Measurements from ENCODE around the gene PIGQ. TPM values are rescaled to one million over a fixed set of nuclear protein-coding genes. Genes with fewer than 3 reads are reported as not detected.

The PIGQ gene
- total and polyA plus RNA-seq, 2 of the 13 experiments (the other 11 are each of a cell fraction or from before 2014, with no cell fraction given): 7.7 to 19.7 TPM

DNA sequence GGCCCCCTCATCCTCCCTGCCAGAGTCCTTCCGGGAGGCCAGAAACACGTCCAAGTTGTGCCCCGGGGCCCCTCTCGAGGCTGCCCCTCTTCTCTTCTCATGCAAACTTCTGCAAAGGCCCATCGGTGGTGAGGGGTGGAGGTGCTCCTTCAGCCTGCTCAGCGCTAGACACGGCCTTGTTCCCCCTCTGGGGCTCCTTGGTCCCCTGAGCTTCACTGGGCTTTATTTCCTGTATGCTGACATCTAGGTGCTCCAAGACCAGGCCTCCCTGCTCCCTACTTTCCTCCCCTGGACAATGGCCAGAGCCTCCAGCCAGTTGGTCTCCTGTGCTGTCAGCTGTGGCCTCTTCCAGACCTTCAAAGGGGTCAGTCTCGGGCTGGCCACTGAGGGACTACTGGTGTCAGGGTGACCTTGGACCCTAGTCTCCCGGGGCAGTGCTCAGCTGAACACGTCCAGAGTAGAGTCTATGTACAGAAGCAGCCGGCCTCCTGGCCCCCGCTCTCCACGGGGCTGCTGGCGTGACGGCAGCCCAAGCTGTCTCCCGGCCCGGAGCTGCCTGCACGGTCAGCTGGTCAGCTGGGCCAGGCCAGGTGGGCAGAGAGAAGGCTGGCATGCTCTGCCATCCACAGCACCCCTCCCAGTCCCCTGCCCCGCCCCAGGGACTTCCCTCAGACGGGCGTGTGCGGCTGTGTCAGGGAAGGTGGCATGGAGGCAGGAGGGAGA is 11.3 kb upstream of the PIGQ start (continued):
- TF ChIP-seq, protein P1, sequence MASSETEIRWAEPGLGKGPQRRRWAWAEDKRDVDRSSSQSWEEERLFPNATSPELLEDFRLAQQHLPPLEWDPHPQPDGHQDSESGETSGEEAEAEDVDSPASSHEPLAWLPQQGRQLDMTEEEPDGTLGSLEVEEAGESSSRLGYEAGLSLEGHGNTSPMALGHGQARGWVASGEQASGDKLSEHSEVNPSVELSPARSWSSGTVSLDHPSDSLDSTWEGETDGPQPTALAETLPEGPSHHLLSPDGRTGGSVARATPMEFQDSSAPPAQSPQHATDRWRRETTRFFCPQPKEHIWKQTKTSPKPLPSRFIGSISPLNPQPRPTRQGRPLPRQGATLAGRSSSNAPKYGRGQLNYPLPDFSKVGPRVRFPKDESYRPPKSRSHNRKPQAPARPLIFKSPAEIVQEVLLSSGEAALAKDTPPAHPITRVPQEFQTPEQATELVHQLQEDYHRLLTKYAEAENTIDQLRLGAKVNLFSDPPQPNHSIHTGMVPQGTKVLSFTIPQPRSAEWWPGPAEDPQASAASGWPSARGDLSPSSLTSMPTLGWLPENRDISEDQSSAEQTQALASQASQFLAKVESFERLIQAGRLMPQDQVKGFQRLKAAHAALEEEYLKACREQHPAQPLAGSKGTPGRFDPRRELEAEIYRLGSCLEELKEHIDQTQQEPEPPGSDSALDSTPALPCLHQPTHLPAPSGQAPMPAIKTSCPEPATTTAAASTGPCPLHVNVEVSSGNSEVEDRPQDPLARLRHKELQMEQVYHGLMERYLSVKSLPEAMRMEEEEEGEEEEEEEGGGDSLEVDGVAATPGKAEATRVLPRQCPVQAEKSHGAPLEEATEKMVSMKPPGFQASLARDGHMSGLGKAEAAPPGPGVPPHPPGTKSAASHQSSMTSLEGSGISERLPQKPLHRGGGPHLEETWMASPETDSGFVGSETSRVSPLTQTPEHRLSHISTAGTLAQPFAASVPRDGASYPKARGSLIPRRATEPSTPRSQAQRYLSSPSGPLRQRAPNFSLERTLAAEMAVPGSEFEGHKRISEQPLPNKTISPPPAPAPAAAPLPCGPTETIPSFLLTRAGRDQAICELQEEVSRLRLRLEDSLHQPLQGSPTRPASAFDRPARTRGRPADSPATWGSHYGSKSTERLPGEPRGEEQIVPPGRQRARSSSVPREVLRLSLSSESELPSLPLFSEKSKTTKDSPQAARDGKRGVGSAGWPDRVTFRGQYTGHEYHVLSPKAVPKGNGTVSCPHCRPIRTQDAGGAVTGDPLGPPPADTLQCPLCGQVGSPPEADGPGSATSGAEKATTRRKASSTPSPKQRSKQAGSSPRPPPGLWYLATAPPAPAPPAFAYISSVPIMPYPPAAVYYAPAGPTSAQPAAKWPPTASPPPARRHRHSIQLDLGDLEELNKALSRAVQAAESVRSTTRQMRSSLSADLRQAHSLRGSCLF (CRISPR knock-in tag; IDR thresholded peaks at IDR 0.05; ENCODE audit: borderline replicate concordance): no peak
- TF ChIP-seq ZNF724P (CRISPR knock-in tag; IDR thresholded peaks at IDR 0.05; ENCODE audit: borderline replicate concordance): no peak; the same call in 1 of the 2 replicates
- no peak for TF ChIP-seq SOX6 (IDR thresholded peaks at IDR 0.05)
- peak; percentile 86 for TF ChIP-seq SOX6 (CRISPR knock-in tag; IDR thresholded peaks at IDR 0.05)
- TF ChIP-seq ZNF264 (CRISPR knock-in tag; IDR thresholded peaks at IDR 0.05): no peak
- TF ChIP-seq BORCS8-MEF2B (CRISPR knock-in tag; IDR thresholded peaks at IDR 0.05): peak; percentile 69; the same call in 1 of the 2 replicates
- TF ChIP-seq NFE2L1 (CRISPR knock-in tag; IDR thresholded peaks at IDR 0.05; ENCODE audit: borderline replicate concordance): no peak
- peak; percentile 78 for TF ChIP-seq ZNF777 (CRISPR knock-in tag; IDR thresholded peaks at IDR 0.05)
- TF ChIP-seq FOXM1 (CRISPR knock-in tag; IDR thresholded peaks at IDR 0.05): no peak
- no peak for TF ChIP-seq FOXA1 (IDR thresholded peaks at IDR 0.05)
- TF ChIP-seq FOXA1 (CRISPR knock-in tag; IDR thresholded peaks at IDR 0.05): peak; percentile 25; the same call in 1 of the 2 replicates
- TF ChIP-seq HOXA3 (CRISPR knock-in tag; IDR thresholded peaks at IDR 0.05): peak; percentile 80; the same call in 1 of the 2 replicates
- TF ChIP-seq JUN (CRISPR knock-in tag; IDR thresholded peaks at IDR 0.05): no peak
- no peak for TF ChIP-seq ELF4 (CRISPR knock-in tag; IDR thresholded peaks at IDR 0.05; ENCODE audit: borderline replicate concordance)
- TF ChIP-seq IKZF4 (CRISPR knock-in tag; IDR thresholded peaks at IDR 0.05; ENCODE audit: borderline replicate concordance, low read depth, not compliant biosample characterization): no peak
- peak; percentile 80 for TF ChIP-seq THAP11 (CRISPR knock-in tag; IDR thresholded peaks at IDR 0.05)
- no peak for TF ChIP-seq NKX3-1 (CRISPR knock-in tag; IDR thresholded peaks at IDR 0.05)
- TF ChIP-seq ZNF383 (CRISPR knock-in tag; IDR thresholded peaks at IDR 0.05; ENCODE audit: borderline replicate concordance): no peak
- TF ChIP-seq, protein P2, sequence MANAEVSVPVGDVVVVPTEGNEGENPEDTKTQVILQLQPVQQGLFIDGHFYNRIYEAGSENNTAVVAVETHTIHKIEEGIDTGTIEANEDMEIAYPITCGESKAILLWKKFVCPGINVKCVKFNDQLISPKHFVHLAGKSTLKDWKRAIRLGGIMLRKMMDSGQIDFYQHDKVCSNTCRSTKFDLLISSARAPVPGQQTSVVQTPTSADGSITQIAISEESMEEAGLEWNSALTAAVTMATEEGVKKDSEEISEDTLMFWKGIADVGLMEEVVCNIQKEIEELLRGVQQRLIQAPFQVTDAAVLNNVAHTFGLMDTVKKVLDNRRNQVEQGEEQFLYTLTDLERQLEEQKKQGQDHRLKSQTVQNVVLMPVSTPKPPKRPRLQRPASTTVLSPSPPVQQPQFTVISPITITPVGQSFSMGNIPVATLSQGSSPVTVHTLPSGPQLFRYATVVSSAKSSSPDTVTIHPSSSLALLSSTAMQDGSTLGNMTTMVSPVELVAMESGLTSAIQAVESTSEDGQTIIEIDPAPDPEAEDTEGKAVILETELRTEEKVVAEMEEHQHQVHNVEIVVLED (CRISPR knock-in tag; IDR thresholded peaks at IDR 0.05; ENCODE audit: borderline replicate concordance): peak; percentile 67; the same call in 1 of the 2 replicates
- TF ChIP-seq, protein P3, sequence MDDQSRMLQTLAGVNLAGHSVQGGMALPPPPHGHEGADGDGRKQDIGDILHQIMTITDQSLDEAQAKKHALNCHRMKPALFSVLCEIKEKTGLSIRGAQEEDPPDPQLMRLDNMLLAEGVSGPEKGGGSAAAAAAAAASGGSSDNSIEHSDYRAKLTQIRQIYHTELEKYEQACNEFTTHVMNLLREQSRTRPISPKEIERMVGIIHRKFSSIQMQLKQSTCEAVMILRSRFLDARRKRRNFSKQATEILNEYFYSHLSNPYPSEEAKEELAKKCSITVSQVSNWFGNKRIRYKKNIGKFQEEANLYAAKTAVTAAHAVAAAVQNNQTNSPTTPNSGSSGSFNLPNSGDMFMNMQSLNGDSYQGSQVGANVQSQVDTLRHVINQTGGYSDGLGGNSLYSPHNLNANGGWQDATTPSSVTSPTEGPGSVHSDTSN (CRISPR knock-in tag; IDR thresholded peaks at IDR 0.05; ENCODE audit: borderline replicate concordance): no peak
- no peak for TF ChIP-seq SATB2 (CRISPR knock-in tag; IDR thresholded peaks at IDR 0.05)
- TF ChIP-seq TAF15 (IDR thresholded peaks at IDR 0.05; ENCODE audit: low read depth, low read length, poor library complexity, severe bottlenecking): peak; percentile 19
- TF ChIP-seq EZH2 (conservative IDR thresholded peaks at IDR 0.05; ENCODE audit: low read depth, low read length): no peak
- peak; percentile 69; the same call in 1 of the 2 replicates for TF ChIP-seq ZNF564 (CRISPR knock-in tag; IDR thresholded peaks at IDR 0.05)

Measured in HepG2 (cell line).